Pulmonary artery endothelial cell (primary cell): ENCODE measurements around the gene YES1. TPM values are rescaled to one million over a fixed set of nuclear protein-coding genes. Genes with fewer than 3 reads are reported as not detected.
"Not testable (repeated sequence)": the region's sequence is repeated elsewhere in the genome, so short reads cannot be mapped to it uniquely, and the experiment has no call there.

Source experiments
- DNase-seq: peaks from one replicate; pipeline ENCODE4 v3.0.0-alpha.2; 2011; ENCODE audit warnings: low read depth, low spot score
- total RNA-seq: library from RNA; depleted of rRNA; stranded (reverse); fragments of >200 nt; gene quantifications from 2 replicates; pipeline ENCODE4 v1.2.3, GENCODE V29; 2014

Gene YES1
- total RNA-seq, 1 donor from 2014 or later = 255 TPM

DNA sequence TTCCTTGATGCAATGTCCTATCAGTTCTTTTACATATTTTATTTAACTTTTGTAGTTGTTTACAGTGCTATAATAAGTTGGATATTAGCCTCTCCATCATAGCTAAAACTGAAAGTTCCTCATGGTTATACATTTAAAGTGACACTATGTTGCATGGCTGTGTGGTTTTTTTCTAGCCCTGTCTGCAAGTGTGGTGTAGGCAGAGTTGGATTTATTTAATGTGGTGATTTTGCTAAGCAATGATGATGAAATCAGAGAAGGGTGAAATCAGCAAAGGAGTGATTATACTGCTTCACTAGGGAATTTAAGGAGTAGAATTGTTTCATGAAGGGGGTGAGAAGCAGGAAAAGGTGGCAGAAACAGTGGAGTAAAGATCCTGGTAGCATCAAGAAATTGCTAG, 81.3 kb downstream of the YES1 start:
- no peak for DNase-seq

DNA sequence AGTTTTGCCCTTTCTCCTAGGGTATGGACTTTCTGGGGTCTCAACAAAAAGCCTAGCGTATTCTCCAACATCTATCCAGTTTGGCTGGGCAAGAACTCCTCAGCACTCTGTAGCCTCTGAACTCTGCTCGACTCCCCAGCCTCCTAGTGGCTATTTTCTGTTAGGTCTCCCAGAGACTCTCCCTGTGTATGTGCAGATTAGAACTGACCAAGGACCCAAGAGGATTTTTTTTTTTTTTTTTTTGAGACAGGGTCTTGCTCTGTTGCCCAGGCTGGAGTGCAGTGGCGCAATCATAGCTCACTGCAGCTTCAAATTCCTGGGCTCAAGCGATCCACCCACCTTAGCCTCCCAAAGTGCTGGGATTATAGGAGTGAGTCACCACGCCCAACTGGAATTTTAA, 81.9 kb downstream of the YES1 start:
- DNase-seq = not testable (repeated sequence)

DNA sequence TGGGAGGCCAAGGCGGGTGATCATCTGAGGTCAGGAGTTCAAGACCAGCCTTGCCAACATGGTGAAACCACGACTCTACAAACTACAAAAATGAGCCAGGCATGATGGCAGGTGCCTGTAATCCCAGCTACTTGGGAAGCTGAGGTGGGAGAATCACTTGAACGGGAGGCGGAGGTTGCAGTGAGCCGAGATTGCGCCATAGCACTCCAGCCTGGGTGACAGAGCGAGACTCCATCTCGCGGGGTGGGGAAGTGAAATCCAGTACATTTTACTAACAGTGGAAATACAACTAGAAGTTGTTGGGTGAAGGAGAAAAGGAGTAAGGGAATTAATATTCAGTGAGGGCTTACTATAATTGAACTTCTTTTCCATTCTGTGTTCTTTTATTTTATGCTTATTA, 86.4 kb downstream of the YES1 start:
- DNase-seq = no peak

DNA sequence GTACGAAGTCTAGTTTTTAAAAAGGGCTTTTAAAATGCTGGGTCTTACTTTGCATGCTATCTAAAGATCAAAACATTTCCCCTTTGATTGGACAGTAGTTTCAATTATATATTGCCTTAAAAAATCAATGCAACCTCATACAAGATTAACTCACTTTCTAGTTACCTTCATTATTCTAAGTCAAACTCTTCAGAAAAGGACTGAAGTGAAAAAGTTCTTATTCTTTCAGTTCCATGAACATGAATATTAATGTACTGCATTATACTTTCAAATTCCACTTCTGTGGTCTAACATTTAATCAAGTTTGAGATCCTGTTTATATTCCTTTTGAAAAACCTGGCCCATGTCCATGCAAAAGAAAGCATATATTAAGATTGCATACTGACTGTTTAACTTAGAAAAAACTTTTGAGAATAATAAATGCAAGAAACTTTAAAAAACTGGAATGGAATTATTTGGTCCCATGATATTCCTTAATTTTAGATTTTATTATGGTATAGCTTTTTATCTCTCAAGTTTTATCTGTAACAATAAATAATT, 88.4 kb downstream of the YES1 start:
- no peak for DNase-seq

DNA sequence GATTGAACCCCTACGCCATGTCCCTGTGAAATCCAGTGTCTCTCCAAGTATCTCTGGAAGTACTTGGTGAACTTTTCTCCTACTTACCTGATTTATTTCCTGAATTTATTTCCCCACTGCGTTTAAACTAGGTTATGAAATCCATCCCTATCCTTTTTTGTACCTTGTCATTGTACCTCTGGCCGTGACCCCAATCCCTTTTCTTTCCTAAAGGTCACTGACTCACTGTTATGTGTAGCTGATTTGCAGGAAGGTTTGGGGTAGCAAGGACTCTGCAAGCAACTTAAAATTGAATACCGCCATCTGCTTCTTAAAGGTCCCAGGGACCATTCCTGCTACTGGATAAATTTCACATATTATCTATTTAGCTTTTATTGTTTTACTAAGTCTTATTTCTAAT, 95.0 kb downstream of the YES1 start:
- DNase-seq = no peak

DNA sequence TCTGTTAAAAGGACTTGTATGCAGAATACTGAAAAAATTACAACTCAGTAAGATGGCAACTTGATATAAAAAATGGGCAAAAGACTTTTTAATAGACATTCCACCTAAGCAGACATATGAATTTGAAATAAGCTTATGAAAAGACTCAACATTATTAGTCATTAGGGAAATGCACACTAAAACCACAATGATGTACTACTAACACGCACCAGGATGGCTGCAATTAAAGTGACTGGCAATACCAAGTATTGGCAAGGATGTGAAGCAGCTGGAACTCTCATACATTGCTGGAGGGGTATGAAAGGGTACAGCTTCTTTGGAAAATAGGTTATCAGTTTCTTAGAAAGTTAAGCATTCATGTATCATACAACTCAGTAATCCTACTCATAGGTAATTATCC, 96.4 kb downstream of the YES1 start:
- DNase-seq = no peak

DNA sequence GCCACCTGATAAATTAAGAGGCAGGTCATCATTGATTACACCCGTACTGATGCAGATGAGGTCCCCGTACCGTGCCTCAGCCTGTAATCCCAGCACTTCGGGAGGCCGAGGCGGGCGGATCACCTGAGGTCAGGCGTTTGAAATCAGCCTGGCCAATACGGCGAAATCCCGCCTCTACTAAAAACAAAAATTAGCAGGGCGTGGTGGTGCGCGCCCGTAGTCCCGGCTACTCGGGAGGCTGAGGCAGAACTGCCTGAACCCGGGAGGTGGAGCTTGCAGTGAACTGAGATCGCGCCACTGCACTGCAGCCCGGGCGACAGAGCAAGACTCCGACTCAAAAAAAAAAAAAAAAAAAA, 98.9 kb downstream of the YES1 start:
- DNase-seq = no peak

DNA sequence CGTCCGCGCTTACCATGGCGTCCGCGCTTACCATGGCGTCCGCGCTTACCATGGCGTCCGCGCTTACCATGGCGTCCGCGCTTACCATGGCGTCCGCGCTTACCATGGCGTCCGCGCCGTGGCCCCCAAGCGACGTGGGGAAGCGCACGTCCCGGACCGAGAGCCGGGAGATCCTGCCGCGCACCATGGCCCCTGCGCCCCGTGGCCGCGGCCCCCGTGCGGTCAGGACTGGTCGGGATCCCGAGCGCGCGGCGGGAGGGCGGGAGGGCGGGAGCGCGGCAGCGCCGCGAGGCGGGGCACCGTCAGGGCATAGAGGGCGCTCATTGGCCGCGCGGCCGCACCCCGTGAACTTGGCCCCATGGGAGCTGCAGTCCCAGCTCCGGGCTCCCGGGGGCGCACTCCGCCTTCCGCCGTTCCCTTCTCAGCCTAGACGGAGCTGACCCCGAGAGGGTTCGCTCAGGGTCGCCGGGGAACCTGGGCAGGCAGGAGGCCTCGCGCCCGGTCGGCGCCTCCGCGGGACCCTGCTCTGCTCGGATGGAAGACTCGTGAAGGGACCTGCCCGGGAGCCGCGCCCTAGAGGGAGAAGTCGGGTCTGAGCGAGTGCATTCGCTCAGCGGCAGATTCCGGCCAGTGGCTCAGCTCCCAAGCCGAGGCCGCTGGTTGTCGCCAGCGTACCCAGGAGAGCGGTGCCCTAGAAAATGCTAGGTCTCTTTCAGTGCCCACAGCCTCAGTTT, 99.5 kb downstream of the YES1 start, which contains the start of gene ENOSF1:
Gene ENOSF1 (minus strand): TSS at position 230 of the 734 bp plus-strand sequence. CDS start 43 bp downstream, at position 187.
- DNase-seq = peak; percentile 48

DNA sequence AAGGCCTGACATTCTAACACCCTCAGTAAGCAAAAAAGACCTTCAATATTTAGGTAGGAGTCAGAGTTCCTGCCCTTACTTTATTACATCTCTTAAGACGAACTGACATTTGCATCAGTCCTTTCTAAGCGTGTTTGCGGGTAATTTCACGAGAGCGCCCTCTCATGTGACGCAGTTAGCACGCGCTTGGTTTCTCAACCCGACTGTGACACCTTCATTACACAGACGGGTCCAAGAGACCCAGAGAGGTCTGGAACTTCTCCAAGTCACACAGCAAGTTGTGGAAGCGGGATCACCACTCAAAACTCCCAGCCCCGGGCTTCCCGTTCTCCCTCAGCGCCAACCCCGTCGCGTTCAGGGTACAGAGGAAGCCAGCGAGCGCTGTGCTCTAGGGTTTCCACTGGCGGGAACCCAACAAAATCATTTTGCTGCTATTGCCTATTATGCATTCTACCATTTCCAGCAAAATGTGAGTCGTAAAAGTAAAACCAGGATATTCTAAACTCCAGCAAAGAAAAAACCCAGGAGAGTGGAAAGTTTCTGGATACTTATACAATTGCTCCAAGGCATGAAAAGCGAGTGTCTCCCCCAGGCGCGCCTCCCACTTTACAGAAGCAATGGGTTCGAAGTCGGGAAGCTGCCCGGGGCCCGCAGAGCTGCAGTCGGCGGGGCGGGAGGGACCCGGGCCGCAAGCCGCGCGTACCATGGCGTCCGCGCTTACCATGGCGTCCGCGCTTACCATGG, 100.2 kb downstream of the YES1 start:
- DNase-seq = peak; percentile 24

DNA sequence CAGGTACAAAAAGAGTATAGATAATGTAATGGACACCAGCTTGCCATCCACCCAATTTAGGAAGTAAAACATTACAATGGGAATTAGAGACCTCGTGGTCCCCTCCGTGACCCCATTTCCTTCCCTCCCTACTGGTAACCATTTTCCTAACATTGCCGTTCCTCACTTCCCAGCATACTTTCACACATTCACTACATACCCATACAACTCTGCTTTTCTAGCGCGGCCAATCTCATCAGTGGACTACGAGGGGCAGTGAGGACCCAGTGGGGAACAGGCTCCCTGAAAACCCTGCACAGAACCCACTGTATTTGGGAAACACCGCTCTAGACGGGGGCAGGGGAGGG, 100.8 kb downstream of the YES1 start:
- DNase-seq = no peak

DNA sequence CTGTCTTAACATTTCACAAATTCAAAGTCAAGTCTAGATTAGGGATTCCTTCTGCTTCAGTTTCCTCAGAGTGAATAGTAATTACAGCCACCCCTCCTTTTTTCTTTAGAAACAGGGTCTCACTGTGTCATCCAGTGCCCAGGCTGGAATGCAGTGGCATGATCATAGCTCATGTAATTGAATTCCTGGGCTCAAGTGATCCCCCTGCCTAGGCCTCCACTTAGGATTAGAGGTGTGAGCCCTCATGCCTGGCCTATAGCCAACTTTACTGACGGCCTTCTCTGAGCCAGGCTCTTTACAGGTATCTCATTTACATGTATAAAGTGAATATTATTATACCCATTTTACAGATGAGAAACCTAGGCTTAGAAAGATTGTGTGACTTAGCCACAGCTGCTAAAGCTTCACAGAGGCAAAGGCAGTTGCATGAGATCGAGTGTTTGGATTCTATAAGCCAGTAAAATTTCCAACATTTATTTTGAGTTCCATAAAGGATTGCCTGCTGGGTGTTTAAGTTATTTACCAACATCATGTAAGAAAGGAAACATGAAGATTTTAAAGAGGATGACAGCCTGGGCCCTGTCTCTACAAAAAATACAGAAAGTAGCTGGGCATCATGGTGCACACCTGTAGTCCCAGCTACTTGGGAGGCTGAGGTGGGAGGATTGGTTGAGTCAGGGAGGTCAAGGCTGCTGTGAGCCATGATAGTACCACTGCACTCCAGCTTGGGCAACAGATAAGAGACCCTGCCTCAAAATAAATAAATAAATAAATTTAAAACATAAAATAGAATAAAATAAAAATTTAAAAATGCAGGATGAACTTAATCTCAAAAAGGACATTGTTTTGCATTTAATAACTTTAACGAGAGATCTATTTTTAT, 101.4 kb downstream of the YES1 start:
- DNase-seq = no peak

DNA sequence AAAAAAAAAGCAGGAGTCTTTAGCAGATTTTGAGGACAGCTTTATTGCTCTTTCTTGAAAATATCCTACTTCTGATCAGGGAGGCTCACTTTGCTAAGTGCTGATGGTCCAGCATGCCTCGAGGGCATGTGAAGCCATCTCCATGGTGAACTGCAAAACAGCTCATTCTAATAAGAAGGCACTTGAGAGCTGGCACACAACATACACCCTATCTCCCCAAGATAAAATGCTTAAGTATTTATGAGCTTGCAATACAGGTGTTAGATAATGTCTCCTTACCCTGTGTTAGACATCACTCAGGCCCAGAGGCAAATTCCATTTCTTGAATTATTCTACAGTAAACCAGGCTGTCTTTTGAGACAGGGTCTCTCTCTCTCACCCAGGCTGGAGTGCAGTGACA, 102.3 kb downstream of the YES1 start:
- DNase-seq = no peak

DNA sequence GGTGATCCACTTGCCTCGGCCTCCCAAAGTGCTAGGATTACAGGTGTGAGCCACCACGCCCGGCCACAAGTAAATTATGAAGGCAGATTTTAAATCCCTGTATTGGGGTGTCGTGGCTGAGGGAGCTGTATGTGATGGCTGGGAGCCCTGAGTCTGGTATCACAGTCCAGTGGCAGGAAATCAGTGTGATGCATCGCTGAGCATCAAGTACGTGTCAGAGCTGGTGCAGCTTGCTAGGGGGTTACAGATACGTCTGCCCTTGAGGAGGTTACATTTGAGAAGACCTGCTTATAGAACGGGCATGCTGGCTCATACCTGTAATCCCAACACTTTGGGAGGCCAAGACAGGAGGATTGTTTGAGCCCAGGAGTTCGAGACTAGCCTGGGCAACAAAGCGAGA, 103.9 kb downstream of the YES1 start:
- DNase-seq = no peak

DNA sequence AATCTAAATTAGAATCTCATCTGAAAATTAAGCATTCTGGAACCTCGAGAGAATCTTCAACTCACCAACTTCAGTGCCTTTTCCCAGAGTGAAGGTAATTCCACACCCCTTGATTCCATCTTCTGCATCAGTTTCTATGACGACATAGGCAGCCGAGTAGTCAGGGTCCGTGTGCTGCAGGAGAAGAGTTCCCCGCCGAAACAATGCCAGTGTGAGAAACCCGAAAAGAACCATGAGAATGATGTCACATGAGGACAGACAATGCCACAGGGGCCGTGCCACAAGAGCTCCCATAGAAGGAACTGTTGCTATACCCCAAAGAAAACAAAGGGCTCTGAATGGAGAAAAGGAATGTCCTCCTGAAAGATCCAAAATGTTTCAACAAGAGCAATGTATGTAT, 105.6 kb downstream of the YES1 start:
- no peak for DNase-seq

DNA sequence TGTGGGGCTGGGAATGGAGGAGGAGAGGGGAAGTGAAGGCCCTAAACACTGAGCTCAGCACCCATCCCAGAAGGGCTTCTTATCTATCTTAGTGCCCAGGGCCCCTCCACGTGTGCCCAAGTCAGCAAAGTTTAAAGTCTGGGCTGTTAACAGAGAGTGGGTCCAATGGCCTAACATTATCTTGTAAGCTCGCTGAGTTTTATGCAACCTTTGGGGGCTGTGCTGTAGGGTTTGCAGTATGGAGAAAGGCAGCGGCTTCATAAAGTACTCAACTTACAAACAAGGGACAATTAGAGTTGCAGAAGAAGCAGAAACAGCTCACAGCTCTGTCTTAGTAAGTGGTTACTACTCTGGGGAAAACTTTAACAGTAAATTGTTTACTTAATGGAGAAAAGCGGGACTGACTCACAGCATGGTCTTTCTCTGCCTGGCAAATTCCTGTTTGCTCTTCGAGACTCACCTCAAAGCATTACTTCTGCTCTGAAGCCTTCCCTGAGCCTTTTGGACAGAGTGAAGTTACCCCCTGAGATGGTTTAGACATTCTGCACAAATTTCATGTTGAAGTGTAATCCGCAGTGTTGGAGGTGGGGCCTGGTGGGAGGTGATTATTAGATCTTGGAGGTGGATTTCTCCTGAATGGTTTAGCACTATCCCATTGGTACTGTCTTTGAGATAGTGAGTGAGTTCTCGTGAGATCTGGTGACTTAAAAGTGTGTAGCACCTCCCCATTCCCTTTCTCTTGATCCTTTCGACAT, 108.7 kb downstream of the YES1 start:
- no peak for DNase-seq

DNA sequence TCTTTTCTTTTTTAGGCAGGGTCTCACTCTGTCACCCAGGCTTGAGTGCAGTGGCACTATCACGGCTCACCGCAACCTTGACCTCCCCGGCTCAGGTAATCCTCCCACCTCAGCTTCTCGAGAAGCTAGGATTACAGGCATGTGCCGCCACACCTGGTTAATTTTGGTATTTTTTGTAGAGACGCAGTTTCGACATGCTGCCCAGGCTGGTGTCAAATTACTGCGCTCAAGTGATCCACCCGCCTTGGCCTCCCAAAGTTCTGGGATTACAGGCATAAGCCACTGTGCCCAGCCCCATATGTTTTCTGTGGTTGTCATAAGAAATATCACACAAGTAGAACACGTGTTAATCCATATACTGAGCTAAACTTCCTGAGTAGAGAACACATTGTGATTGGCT, 114.2 kb downstream of the YES1 start:
- DNase-seq = no peak

DNA sequence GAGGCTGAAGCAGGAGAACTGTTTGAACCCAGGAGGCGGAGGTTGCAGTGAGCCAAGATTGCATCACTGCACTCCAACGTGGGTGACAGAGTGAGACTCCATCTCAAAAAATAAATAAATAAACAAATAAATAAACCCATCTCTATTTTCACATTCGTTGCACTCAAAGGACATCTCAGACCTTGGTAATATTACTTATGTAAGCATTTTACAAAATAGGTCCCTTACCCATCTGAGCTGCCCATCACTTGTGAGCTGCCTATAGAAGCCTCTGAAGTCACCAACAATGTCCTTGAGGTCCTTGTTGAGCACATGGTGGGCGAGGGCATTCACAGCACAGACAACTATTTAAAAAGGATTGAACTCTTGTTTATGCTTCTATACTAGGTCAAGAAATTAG, 115.0 kb downstream of the YES1 start:
- no peak for DNase-seq

DNA sequence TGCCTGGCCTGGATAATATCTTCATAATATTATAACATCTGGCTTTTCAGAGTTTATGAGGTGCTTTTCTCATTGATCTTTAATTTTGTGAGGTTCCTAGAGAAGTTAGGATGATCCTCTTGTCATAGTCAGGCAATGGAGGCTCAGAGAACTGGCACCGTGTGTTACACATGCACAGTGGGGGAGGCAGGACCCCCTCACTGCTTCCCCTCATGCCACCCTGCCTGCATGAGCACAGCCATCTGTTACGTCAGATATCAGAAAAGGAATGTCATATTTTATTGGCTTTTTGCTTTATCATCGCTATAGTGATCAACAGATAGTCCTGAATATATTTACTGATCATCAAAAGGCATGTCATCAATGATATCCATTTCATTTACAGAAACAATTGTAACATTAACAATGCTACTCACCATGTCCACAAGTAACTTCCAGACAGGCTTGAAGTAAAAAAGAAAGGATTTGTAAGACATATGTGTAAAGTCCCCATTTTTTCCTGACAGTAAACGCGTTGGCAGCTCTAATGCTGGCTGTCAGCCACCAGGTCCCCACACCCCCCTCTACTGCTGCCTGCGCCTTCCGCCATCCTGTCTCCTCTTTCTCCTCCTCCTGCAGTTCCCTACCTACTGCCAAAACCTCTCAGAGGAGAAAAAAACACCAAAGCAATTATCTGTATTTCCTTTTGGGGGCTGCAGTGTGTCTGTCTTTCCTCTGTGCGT, 118.4 kb downstream of the YES1 start:
- no peak for DNase-seq

DNA sequence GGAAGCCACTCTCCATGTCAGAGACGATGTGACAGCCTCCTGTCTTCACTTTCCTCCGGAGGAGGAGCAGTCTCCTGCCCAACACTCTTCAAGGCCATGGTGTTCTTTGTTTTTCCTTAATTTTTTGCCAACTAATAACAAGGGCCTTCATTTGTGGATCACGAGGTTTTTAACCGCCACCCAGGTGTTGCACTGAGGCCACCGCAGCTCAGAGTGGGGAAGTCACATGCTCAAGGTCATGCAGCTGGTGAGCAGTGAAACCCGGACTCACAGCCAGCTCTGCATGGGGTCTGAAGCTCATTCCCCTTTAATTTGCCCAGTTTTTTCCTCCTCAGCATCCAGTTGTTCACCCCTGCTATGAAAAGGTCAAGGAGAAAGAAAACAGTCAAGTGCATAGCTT, 119.2 kb downstream of the YES1 start:
- no peak for DNase-seq

DNA sequence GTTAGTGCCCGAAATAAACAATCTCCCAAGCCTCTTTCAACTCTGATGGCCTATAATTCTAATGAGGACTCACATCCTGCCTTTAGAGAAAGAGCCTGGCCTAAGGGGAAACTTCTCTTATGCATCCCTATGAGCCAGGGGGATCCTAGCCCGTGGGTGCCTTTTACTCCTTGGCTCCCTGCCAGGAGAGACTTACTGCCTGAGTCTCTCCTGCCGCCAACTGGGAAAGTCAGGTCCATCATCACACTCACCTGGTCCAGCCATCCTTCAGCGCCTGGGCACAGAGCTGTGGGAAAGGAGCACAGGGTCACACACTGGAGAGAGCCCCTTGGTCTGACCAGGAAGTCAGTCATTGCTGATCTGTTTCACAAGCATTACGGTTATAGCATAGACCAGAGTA, 123.7 kb downstream of the YES1 start:
- no peak for DNase-seq
